ENCODE measurements around the gene ZNF827. TPM values are rescaled to one million over a fixed set of nuclear protein-coding genes. Genes with fewer than 3 reads are reported as not detected.

ZNF827 gene
- total and polyA plus RNA-seq, 2 of the 8 experiments (the other 6 are each of a cell fraction or from before 2014, with no cell fraction given): 25.3 to 26.2 TPM

GRCh38 chr4:145860897-145861296 is 77.7 kb downstream of the ZNF827 start (continued):
- no peak for TF ChIP-seq CHD7 (IDR thresholded peaks at IDR 0.05; ENCODE audit: insufficient replicate concordance, low read length)
- TF ChIP-seq POU5F1 (IDR thresholded peaks at IDR 0.05; ENCODE audit: low read depth, low read length): no peak
- no peak for TF ChIP-seq RXRA (IDR thresholded peaks at IDR 0.05; ENCODE audit: insufficient read depth, low read depth, low read length)
- TF ChIP-seq CBX5 (IDR thresholded peaks at IDR 0.05; ENCODE audit: low read depth, low read length): no peak
- no peak for TF ChIP-seq CTBP2 (IDR thresholded peaks at IDR 0.05; ENCODE audit: borderline replicate concordance, insufficient read depth, insufficient read length, low read length)

All from H1 (cell line).